SW 1271 (cell line): ENCODE results near the gene IL1RL2.

Experiments used
- DNase-seq, 2 experiments: peaks; one replicate each; lab custom pipeline; 2025; lab: John Stamatoyannopoulos, UW

Gene IL1RL2

GRCh38 chr2:102238778-102239177 lies 52.0 kb downstream of the IL1RL2 start:
- no peak for DNase-seq

DNA sequence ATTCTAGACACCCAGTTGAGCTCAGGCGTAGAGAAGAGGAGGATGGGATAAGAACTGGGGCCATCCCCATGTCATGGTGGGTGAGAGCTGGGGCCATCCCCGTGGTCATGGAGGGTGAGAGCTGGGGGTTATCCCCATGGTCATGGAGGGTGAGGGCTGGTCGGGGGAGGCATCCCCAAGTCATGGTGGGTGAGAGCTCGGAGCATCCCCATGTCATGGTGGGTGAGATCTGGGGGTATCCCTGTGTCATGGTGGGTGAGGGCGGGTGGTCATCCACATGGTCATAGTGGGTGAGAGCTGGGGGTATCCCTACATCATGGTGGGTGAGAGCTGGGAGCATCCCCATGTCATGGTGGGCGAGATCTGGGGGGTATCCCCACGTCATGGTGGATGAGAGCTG lies 52.5 kb downstream of the IL1RL2 start:
- no peak for DNase-seq

GRCh38 chr2:102240640-102241370 lies 54.0 kb downstream of the IL1RL2 start:
- DNase-seq: peak; percentile 56 to 85

- DNase-seq: no peak
These were observed 54.9 kb downstream of the IL1RL2 start for GRCh38 chr2:102241616-102242305.

DNA sequence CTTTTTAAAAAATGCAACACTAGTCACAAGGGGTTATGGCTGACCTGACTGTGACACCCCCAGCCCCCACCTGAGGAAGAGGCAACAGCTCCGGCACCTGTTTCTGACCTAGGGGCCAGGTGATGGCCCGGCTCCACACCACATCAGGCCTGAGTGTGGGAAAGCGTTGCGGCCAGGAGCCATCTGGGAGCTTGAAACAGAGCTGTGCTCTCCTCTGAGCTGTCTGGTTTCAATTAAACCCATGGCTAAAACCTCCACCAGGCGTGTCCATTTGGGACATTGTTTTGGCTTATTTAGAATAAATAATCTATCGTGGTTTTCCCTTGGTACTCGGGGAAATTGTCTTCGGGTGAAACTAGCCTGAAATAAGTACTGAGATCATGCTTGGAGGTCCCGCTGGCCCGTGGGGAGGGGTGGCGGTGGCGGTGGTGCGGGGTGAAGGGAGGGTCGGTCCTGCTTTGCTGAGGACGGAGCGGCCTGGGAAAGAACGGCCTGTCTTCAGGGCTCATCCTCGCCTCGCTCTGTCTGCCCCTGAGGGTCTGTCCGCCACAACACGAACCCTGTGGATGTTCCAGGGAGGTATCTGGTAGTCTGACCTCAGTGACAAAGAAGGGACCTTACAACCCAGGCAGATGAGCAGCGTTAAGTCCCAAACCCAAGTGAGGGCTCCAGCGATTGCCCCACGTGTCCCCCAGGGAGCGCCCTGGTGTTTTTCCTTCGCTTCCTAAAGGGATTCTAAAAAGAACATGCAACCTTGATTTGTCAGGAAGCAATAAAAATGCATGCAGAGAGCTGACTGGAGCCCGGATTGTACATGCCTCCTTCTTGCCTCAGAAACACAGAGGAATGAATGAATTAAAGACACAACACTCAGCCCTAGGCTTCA lies 58.7 kb downstream of the IL1RL2 start:
- DNase-seq: no peak

DNA sequence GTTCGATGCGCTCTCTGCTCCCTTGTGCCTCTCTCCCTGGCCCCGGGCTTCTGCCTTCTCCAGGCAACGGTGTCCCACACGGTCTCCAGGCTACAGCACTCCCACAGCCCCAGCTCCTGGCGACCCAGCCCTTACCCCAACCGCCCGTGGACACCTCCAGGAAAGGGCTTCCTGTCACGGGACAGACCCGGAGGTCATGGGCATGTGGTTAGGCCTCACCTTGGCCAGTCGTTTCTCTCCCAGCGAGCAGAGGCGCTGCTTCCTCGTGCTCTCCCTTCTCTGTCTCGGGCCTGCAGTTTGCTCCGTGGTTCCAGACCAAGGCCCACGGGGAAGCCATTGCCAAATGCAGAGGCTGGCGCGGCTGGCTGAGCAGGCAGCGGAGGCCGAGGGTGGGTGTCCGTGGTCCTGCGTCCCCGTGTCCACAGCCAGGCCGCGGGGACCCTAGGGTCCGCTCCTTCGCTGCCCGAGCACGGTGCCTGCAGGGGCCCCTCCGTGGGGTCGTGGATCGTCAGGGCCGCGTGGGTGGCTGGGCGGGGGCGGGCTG lies 63.5 kb downstream of the IL1RL2 start:
- DNase-seq: no peak

DNA sequence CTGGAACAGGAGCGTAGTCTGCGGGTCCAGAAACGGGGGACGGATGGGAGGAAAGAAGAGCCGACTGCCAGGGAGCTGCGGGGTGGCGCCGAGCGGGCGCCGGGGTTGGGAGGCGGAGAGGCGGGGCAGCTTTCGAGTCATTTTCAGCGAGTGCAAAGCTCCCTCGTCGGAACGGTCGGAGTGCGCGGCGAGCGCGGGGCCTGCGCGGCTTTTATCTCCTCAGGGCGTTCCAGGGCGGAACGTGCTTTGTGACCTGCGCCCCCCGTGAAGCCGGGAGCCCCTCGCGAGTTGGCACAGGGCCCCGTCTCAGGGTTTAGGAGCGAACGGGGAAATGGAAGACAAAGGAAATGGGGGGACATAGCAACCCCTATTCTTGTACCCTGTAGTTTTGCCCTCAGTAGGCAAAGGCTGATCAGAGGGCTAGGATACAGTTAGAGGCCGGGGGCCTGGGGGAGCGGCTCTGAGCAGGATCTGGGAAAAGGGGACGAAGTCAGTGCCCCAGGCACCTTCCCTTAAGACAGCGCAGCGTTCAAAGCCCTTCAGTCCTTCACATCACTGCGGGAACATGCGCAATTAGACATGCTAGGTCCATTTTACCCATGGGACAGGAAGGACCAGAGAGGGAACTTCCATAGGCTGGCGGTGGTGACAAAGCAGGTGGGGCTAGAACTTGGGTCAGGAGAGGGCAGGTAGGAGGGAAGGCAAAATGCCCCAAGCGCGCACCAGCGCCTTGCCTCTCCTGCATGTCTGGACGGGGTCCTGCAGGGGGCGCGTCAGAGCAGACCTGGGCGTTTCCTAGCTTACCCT lies 64.4 kb downstream of the IL1RL2 start:
- DNase-seq: no peak

DNA sequence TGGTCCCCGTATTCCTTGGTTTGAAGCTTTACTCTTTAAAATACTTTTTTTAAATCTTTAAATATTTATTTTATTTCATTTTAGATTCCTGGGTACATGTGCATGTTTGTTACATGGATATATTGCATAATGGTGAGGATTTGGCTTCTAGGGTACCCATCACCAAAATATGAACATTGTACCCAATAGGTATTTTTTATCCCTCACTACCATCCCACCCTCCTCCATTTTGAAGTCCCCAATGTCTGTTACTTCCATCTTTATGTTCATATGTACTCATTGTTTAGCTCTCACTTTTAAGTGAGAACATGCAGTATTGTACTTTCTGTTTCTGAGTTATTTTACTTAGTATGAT lies 65.0 kb downstream of the IL1RL2 start:
- DNase-seq: no peak

- DNase-seq: no peak
These were observed 65.4 kb downstream of the IL1RL2 start for GRCh38 chr2:102252236-102252635.

DNA sequence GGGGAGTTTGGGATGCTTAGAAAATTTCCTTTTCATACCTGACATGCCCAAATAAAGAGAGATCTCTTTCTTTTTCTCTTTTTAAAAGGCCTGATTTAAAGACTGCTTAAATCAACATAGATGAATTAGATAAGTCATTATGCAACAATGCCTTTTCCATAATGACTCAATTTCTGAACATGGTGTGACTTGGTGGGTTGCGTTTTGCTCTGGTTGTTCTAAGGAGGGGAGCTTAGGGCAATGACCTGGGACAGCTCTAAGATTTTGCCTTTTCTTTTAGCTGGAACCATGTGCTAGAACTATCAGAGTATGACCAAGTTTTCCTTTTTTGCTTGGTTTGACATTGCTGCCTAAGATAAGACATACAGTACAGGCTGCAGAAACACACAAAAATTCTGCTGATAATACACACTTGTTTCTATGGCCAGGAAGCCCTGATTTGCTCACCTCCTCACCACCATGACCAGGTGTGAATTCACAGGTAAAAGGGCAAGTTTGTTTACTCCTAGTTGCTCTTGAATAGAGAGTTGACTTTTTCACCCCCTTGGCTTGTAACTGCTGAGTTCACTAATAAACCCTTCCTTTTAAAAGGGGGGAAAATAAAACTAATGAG lies 66.4 kb downstream of the IL1RL2 start:
- no peak for DNase-seq

GRCh38 chr2:102253753-102254150 lies 66.9 kb downstream of the IL1RL2 start:
- peak in 1 of 2 experiments; percentile 27 for DNase-seq

- peak in 1 of 2 experiments; percentile 34 for DNase-seq
These were observed 69.5 kb downstream of the IL1RL2 start for GRCh38 chr2:102256276-102256675.

GRCh38 chr2:102256874-102257462 lies 70.1 kb downstream of the IL1RL2 start:
- no peak for DNase-seq

DNA sequence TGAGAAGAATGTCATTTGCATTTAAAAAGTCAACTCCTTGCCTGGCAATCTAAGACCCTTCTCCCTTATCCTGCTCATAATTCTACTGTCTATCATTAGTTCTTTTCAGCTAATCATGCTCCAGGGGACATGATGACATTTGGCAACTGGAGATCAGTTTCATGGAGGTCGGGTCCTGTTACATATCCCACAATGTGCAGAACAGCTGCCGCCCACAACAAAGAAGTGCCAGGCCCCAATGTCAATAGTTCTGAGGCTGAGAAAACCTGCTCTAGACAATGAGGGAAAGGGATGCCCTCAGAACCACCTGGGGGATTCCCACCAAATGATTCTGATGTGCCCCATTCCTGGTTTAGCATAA lies 71.2 kb downstream of the IL1RL2 start:
- no peak for DNase-seq

DNA sequence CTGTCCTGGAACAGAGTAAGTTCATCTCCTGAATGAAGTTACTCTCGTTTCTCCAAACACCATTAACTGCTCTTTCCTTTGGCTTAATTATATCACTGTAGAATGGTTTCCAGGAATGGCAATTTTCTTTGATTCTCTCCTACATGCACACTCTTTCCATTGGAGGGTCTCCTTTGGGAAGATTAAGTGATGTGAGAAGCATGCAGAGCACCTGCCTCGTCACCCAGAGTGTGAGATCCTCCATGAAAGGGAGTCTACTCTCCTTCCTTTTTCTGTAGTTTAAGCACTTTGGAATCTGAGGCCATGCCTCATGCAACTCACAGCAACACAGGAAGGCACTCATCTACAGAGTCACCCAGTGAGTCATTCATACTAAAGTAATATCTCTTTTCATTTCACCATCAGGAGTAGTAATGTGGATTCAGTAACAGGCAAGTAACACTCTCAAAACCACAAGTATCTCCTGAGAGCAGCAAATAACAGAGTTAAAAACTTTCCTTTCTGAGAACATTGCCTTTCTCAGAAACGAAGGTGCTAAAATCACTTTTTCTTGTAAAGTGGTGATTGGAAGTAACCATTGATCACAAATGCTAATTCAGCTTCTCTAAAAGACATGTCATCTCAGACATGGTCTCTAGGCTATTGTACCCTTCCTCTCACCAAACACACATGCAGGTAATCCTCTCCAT lies 71.7 kb downstream of the IL1RL2 start:
- peak; percentile 67 to 82 for DNase-seq

- no peak for DNase-seq
These were observed 74.8 kb downstream of the IL1RL2 start for GRCh38 chr2:102261467-102262135.

DNA sequence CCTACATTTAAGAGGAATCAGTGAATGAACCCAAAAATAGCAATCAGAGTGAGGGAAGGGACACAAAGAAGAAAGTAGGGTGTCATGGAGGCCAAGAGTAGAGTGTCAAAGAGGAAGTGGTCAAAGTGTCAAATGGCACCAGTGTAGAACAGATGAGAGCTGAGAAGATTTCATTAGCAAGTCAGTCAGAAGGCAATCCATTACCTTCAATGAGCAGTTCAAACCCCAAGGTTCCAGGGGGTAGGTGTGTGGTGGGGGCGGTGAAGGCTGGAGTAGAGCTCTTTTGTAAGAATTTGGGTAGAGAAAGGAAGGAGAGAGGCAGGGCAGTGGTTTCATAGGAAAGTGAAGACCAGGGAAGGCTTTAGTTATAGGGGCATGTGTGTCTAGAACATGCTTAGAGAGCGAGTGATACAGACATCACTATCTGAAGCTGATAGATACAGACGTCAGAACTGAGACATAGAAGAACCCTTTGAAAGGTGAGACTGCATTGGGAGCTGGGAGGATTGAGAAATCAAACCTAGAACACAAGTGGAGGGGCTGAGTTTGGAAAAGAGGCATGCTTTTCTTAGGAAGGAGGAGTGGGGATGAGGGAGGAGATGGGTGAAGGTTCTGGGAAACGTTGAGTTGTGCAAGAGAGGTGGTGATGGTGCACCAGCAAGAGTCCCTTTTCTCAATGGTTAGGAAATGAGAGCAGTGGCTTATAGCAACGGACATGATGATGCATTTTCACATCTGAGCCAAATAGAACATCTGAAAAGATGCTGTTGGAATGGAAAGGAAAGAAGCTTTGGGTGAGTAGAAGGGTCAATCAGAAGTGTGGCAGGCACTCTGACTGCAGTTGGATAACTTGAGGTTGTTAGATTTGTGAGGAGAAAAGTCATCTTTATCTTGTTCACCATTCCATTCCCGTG lies 75.7 kb downstream of the IL1RL2 start:
- DNase-seq: no peak

GRCh38 chr2:102264952-102265351 lies 78.1 kb downstream of the IL1RL2 start:
- DNase-seq: no peak

DNA sequence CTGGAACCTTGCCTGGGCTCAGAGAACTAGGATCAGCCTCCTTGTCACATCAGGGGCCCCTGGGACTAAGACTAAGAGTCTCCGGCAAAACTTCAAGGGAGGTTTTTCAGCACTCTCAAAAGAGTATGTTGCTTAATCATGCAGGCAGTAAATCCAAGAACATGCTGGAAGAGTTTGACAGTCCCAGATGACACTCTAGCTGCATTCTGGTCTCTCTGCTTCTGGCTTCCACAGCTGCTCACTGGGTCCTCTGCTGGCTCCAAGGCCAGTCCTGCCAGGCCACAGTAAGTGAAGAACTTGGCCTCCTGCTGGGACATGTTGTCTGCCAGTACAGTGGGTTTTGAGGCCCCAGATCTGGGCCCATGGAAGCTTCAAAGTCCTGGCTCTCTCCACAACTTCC lies 79.4 kb downstream of the IL1RL2 start:
- DNase-seq: no peak
